ENCODE results near the gene C16orf82.
"Not testable (repeated sequence)": the region's sequence is repeated elsewhere in the genome, so short reads cannot be mapped to it uniquely, and the experiment has no call there.

The C16orf82 gene

GRCh38 chr16:27066668-27067537 is at the start of gene C16orf82:
TSS of gene C16orf82 (plus strand) at chr16:27066927.
- DNase-seq: no peak

- no peak for DNase-seq
Measured at GRCh38 chr16:27020031-27020430, 46.7 kb upstream of the C16orf82 start.

GRCh38 chr16:27024010-27024409 is 42.7 kb upstream of the C16orf82 start:
- DNase-seq: no peak

GRCh38 chr16:27025581-27025980 is 41.1 kb upstream of the C16orf82 start:
- no peak for DNase-seq

- no peak for DNase-seq
Measured at GRCh38 chr16:27027971-27028370, 38.8 kb upstream of the C16orf82 start.

GRCh38 chr16:27028591-27029110 is 38.1 kb upstream of the C16orf82 start:
- no peak for DNase-seq

- DNase-seq: no peak
Measured at GRCh38 chr16:27029525-27029924, 37.2 kb upstream of the C16orf82 start.

- DNase-seq: no peak
Measured at GRCh38 chr16:27033281-27033979, 33.3 kb upstream of the C16orf82 start.

- DNase-seq: no peak
Measured at GRCh38 chr16:27040732-27041131, 26.0 kb upstream of the C16orf82 start.

- DNase-seq: no peak
Measured at GRCh38 chr16:27046958-27047518, 19.7 kb upstream of the C16orf82 start.

- DNase-seq: no peak
Measured at GRCh38 chr16:27048316-27048715, 18.4 kb upstream of the C16orf82 start.

- DNase-seq: no peak
Measured at GRCh38 chr16:27049117-27049516, 17.6 kb upstream of the C16orf82 start.

- no peak for DNase-seq
Measured at GRCh38 chr16:27052007-27052406, 14.7 kb upstream of the C16orf82 start.

- no peak for DNase-seq
Measured at GRCh38 chr16:27053996-27054395, 12.7 kb upstream of the C16orf82 start.

GRCh38 chr16:27058299-27058698 is 8.4 kb upstream of the C16orf82 start:
- no peak for DNase-seq

GRCh38 chr16:27070776-27071175 is 4.0 kb downstream of the C16orf82 start:
- no peak for DNase-seq

GRCh38 chr16:27073733-27074132 is 7.0 kb downstream of the C16orf82 start:
- no peak for DNase-seq

- DNase-seq: no peak
Measured at GRCh38 chr16:27080895-27081294, 14.2 kb downstream of the C16orf82 start.

GRCh38 chr16:27083861-27084261 is 17.1 kb downstream of the C16orf82 start:
- no peak for DNase-seq

GRCh38 chr16:27084307-27085028 is 17.7 kb downstream of the C16orf82 start:
- no peak for DNase-seq

- no peak for DNase-seq
Measured at GRCh38 chr16:27085182-27085581, 18.5 kb downstream of the C16orf82 start.

GRCh38 chr16:27086031-27086430 is 19.3 kb downstream of the C16orf82 start:
- not testable (repeated sequence) for DNase-seq

GRCh38 chr16:27088216-27088615 is 21.5 kb downstream of the C16orf82 start:
- DNase-seq: no peak
